Choroid plexus epithelial cell (primary cell): ENCODE measurements around the gene GNG12.

Experiments used
- DNase-seq: peaks from one replicate; pipeline ENCODE4 v3.0.0-alpha.2; 2010; ENCODE audit warnings: low read depth
- H3K4me3 ChIP-seq: 2 replicates; pipeline ENCODE4 v1.5.1; 2011; ENCODE audit warnings: low read depth, mild to moderate bottlenecking, control low read depth, low read length, moderate library complexity
- TF ChIP-seq, protein P1 (sequence below): conservative IDR thresholded peaks from 2 replicates; pipeline ENCODE4 v1.5.1; 2011; ENCODE audit warnings: low read depth, mild to moderate bottlenecking, control low read depth, inconsistent platforms, low read length, moderate library complexity

The GNG12 gene

DNA sequence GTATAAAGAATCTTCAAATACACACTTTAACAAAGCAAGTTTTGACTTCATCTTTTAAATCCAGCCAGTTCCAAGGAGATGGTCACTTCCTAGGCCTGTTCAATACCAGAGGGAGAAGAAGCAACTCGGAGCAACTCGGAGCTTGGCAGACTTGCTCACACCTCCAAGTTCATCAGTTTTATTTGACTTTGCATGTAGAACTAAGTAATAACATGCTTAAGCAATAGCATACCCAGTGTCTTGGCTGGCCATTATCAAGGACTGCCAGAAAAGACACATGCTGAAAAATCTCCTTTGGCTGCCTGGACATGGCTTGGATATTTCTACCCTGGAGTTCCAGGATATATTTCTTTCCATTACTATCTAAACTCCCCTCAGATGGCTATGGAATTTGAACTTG lies 52.6 kb downstream of the GNG12 start:
- no peak overlapping the region for H3K4me3 ChIP-seq
- DNase-seq, result no peak
- TF ChIP-seq, protein P1, sequence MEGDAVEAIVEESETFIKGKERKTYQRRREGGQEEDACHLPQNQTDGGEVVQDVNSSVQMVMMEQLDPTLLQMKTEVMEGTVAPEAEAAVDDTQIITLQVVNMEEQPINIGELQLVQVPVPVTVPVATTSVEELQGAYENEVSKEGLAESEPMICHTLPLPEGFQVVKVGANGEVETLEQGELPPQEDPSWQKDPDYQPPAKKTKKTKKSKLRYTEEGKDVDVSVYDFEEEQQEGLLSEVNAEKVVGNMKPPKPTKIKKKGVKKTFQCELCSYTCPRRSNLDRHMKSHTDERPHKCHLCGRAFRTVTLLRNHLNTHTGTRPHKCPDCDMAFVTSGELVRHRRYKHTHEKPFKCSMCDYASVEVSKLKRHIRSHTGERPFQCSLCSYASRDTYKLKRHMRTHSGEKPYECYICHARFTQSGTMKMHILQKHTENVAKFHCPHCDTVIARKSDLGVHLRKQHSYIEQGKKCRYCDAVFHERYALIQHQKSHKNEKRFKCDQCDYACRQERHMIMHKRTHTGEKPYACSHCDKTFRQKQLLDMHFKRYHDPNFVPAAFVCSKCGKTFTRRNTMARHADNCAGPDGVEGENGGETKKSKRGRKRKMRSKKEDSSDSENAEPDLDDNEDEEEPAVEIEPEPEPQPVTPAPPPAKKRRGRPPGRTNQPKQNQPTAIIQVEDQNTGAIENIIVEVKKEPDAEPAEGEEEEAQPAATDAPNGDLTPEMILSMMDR, result no peak

DNA sequence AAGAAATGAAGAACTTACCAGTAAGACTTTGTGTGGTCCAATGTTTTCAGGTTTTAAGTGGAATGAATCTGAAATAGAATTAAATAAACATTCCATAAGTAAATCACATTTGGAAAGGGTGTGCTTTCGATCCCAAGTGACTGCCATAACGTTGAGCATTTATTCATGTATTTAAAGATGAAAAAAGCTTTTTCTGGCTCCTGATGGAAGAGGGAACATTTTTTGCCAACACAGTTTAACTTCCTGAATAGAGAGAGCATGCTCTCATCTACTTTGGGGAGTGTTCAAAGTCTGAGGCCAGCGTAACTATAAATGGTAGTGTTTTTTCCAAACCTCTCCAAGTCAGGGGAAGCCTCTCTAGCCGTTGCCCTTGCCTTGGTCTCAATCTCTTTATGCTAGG lies 55.8 kb downstream of the GNG12 start:
- TF ChIP-seq, protein P1, result no peak
- DNase-seq, result no peak
- no peak overlapping the region for H3K4me3 ChIP-seq

DNA sequence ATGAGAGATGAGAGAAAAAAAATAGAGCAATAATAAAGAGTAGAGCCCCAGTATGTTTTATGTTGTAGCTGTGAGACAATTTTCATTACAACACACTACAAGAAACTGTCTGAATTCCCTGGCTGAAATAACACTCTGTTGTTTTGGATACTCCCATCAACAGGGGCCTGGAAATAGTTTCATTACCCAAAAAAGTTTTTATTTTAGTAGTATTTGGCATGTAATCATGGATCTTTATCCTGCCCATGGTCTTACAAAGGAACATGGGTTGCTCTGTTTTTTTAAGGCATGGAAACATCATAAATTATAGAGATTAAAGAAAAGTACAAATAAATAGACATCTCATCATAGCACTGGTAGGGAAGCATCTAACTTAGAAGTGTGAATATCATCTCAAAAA lies 56.3 kb downstream of the GNG12 start:
- TF ChIP-seq, protein P1, result no peak
- DNase-seq, result no peak
- no peak overlapping the region for H3K4me3 ChIP-seq

DNA sequence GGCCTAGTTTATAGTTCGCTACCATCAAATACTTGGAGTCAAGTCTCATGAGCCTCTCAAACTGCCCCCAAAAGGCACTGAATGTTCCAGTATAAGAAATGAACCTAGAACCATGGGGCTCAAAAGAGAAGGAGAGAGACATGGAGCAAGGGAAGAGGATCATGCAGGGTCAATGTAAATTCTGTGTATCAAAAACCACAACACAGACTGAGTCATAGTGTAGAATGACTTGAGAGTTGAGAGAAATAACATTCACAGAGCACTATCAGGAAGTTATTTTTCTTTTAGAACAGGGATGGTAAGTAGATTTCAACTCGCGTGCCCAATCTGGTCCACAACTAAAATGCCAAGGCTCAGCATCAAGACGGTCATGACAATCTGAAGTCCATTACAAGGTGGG lies 59.8 kb downstream of the GNG12 start:
- TF ChIP-seq, protein P1, result no peak
- DNase-seq, result no peak
- H3K4me3 ChIP-seq, result no peak overlapping the region

- TF ChIP-seq, protein P1, result no peak
- no peak overlapping the region for H3K4me3 ChIP-seq
- no peak for DNase-seq
Observed at GRCh38 chr1:67771749-67772148, 61.5 kb downstream of the GNG12 start.

DNA sequence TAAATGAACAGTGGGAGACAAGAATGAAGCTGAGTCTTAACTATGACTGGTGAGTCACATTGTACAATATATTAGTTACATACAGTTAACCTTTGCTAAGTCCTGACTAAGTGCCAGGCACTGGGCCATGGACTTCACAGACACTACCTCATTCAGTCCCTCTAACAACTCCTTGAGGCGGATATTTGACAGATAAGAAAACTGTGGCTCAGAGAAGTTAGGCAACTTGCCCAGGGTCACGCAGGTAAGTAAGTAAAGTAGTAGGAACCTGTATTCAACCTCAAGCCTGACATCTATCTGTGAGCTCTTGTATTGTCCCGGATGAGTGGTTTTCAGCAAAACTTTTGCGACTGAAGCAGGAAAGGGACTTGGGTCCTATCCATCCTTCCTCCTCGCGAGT lies 62.1 kb downstream of the GNG12 start:
- no peak overlapping the region for H3K4me3 ChIP-seq
- TF ChIP-seq, protein P1, result peak; percentile 44
- peak; percentile 60 for DNase-seq

DNA sequence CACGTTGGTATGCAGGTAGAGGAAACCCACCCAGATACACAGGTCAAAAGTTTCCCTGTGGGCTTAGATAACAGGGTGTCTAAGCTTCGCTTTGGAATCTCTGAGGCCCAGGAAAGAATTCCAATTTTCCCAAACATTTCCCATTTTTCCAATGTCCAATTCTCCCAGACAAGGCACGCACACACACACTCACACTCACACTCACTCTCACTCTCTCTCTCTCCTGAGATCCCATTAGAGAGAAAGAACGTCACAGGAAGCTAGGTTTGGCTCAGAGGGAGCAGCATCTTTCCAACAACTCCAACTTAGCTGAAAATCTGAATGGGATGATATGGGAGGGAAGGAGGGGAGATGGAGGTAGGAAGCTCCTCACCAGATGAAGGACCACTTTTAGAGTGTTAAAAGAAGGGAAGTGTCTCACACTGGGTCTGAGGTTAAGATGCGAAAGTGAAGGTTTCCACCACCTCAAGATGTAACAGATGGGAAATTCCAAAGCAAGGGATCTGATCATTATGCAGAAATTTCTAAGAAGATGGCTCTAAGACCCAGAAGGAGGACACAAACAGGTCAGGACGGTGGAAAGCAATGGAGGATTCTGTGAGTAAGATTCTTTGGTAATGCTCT lies 63.5 kb downstream of the GNG12 start:
- TF ChIP-seq, protein P1, result no peak
- DNase-seq, result no peak
- no peak overlapping the region for H3K4me3 ChIP-seq
